WI38 (cell line): Measurements from ENCODE around the gene RAB40C.

Experiments used
- H3K4me3 ChIP-seq: 2 replicates; pipeline ENCODE4 v1.5.1; 2011; ENCODE audit warnings: low read depth, mild to moderate bottlenecking, control low read depth, low read length
- TF ChIP-seq, protein P1 (sequence below): IDR thresholded peaks from 2 replicates; pipeline ENCODE4 v1.5.1; 2012; ENCODE audit warnings: low read depth, mild to moderate bottlenecking, control low read depth, low read length

RAB40C gene

DNA sequence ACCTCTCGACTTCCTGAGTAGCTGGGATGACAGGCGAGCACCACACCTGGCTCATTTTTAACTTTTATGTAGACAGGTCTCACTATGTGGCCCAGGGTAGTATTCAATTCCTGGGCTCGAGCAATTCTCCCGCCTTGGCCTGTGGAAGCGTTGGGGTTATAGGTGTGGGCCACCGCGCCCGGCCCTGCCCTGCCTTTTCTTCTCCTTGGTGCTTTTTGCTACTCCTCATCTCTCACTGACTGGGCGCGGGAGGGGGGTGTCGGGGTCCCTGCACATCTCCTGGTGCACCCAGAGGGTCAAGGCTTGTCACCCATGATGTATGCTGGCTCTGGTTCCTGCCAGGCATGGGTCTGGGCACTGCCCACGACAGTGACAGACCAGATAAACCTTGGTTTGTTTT is 54.7 kb downstream of the RAB40C start:
- TF ChIP-seq, protein P1, sequence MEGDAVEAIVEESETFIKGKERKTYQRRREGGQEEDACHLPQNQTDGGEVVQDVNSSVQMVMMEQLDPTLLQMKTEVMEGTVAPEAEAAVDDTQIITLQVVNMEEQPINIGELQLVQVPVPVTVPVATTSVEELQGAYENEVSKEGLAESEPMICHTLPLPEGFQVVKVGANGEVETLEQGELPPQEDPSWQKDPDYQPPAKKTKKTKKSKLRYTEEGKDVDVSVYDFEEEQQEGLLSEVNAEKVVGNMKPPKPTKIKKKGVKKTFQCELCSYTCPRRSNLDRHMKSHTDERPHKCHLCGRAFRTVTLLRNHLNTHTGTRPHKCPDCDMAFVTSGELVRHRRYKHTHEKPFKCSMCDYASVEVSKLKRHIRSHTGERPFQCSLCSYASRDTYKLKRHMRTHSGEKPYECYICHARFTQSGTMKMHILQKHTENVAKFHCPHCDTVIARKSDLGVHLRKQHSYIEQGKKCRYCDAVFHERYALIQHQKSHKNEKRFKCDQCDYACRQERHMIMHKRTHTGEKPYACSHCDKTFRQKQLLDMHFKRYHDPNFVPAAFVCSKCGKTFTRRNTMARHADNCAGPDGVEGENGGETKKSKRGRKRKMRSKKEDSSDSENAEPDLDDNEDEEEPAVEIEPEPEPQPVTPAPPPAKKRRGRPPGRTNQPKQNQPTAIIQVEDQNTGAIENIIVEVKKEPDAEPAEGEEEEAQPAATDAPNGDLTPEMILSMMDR = no peak
- H3K4me3 ChIP-seq = no peak overlapping the region

DNA sequence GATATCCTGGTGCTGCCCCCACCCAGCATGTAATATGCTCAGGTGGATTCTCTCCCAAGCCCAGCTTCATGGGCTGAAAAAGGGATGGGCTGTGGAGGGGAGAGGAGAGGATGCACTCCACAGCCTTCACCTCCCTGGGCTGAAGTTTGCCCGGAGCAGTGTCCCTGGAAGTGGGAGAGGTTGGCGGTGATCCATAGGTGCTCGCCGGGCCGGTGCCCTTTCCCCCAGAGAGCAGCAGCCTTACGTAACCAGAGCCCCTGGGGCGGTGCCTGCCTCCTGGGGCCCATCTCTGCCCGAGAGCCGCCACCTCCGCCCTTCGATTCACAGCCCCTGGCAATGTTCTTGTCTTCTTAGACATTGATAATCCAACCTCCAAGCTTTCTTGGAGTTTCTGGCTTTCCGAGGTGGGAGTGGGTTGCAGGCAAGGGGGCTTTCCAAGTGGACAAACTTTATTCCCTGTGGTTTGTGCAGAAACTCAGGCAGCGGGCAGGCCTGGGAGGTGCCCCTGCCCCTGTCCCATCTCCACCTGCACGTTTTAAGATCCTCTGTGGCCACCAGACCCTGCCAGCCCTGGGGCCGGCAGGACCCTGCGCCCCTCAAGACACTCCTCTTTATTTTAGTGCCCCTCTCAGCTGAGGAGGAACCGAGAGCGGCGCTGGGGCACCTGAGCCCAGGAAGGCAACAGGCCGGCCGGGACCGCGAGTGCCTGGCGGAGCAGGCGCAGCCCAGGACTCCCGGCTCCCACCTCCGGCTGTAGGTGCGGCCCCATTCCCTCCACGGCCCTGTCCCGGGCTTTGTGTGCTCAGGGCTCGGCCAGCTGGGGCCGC is 56.2 kb downstream of the RAB40C start:
- TF ChIP-seq, protein P1 = no peak
- H3K4me3 ChIP-seq = no peak overlapping the region

DNA sequence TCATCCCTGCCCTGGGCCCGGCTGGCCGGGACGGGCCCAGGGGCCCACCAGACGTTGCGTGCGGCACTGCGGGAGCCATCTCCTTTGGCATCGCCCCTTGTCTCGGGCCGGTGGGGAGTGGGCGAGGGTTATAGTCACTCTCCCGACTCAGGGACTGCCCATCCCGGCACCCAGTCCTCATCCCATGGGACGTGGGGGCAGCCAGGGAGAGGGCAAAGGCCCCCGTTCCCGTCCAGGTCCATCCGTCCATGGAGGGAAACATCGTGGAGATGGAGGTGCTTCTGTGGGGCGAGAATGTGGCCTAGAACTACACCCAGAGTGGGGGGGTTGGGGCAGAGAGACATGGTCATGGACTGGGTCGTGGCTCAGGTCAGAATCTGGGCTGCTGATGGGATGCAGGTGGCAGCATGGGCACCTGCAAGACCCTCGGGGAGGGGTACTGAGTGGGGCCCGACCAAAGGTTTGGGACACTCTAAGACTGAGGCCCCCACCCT is 56.9 kb downstream of the RAB40C start:
- H3K4me3 ChIP-seq = no peak overlapping the region
- TF ChIP-seq, protein P1 = no peak

DNA sequence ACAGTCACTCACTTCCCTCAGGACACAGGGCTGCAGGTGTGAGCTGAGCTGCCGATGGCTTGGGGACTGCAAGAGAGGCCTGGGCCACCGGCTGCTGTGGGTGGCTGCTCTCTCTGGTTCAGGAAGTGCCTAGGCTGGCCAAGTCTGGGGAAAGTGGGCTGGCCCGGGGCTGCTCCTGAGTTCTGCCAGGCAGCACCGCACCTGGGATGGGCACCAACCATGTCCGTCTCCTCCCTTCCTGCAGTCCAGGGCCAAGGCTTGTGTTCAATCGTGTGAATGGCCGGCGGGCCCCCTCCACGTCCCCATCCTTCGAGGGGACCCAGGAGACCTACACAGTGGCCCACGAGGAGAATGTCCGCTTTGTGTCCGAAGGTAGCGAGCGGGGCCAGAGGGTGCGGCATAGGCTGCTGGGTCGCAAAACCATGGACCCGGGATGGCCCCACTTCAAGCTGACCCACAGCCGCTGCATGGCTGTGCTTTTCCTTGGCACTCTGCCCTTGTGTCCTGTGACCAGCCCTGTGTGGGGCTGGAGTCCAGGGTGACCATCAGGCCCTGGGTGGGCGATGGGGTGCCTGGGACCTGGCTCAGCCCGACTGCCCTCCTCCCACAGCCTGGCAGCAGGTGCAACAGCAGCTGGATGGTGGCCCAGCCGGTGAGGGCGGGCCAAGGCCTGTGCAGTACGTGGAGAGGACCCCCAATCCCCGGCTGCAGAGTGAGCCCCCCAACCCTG is 57.5 kb downstream of the RAB40C start:
- TF ChIP-seq, protein P1 = no peak
- no peak overlapping the region for H3K4me3 ChIP-seq

DNA sequence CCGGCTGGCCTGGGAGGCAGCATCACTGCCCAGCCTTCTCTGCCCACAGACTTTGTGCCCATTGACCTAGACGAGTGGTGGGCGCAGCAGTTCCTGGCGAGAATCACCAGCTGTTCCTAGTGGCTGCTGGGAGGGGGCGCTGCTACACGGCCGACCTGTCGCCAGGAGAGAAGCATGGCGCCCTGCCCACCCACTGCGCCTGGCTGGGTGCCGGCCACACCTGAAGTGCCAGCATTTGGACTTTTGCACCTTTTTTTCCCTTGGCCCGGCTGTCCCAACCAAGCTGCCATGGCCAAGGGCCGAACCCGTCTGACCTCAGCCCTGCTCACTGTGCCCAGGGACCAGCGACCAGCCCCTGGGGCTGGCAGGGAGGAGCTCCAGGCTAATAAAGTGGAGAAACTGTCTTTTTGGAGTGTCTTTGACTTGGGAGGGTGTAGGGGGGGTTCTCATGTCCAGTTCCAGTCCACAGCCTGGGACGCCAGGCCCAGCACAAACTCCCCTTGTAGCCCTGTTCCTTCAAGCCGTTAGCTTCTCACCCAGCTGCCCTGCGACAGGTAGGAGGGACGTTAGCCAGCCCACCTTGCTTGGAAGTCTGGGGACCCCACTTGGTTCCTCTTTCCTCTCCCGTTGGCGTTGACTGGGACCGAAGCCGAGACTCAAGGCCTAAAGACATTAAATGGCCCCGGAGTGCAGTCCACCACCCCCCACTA is 58.4 kb downstream of the RAB40C start:
- TF ChIP-seq, protein P1 = no peak
- H3K4me3 ChIP-seq = peak overlapping the region; percentile 65

DNA sequence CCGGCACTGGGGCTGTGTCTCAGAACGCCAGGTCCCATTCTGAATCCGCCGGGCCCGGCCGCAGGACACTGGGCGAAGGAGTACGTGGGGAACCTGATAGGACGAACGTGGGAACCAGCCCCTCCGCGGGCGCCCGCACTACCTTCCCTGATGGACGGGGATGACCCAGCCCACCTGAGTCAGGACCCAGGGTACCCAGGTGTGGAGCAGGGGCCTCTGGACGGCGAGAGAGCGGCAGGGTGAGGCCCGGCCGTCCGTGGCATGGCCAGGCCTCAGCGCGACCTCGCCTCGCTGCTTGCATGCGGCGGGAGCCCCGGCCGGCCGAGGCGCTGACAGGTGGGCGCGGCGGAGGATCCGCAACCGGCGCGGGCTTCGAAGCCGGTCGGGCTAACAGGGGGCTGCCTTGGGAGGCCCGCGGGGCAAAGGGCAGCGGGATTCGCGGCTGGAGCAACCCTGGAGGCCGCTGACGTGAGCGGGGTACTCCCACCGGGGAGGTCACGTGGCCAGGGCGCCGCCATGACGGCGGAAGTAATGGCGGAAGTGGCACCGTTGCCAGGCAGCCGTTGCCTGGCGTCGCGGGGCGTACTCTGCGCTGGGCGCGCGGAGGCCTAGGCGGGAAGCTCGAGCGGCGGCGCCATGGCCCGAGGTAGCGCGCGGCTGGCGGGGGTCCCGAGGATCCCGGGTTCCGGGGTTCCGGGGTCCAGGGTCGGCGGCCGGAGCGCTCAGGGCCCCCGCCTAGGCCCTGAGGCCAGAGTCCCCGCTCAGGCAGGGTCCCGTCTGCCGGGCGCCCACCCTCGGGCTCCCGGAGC is 59.1 kb downstream of the RAB40C start, which contains the start of gene WDR90:
WDR90 (plus strand) TSS at position 585 of the 809 bp plus-strand sequence; CDS start at position 637, 52 bp downstream.
- peak within 1 kb of the TSS; percentile 65 for H3K4me3 ChIP-seq
- TF ChIP-seq, protein P1 = no peak
